HEK293 (cell line): ENCODE measurements around the gene MDM4.

Source experiments
- CTCF ChIA-PET: fragments of 350-600 bp; formaldehyde crosslinking; extraction: SDS; loops from one replicate; lab custom pipeline; 2021; ENCODE audit warnings: antibody characterized with exemption; lab: Yijun Ruan, JAX
- POLR2A ChIA-PET: fragments of 300-600 bp; formaldehyde crosslinking; extraction: SDS; loops from one replicate; lab custom pipeline; 2020; ENCODE audit warnings: antibody characterized with exemption, inconsistent platforms; lab: Yijun Ruan, JAX
- H3K27ac ChIP-seq: fragments of 200-500 bp; sonication (Bioruptor generic); 2 replicates; pipeline ENCODE4 v1.5.1; 2014; ENCODE audit warnings: low read depth, low read length, control low read depth, inconsistent platforms; ENCODE audit errors: extremely low read depth
- H3K36me3 ChIP-seq, 2 experiments: fragments of 200-500 bp in 1 of 2; sonication (Bioruptor generic) in 1 of 2; 1 replicate in 1 of 2; 2 replicates in 1 of 2; pipeline ENCODE4 v1.5.1; 2014 to 2017; ENCODE audit warnings: inconsistent platforms in 2 of 2, low read length in 2 of 2; ENCODE audit not compliant: control insufficient read depth in 2 of 2, insufficient read depth in 1 of 2
- H3K4me1 ChIP-seq: fragments of 200-500 bp; sonication (Bioruptor generic); 2 replicates; pipeline ENCODE4 v1.5.1; 2014; ENCODE audit warnings: mild to moderate bottlenecking, low read length, inconsistent platforms; ENCODE audit not compliant: control insufficient read depth, insufficient read depth
- H3K4me3 ChIP-seq: 2 replicates; pipeline ENCODE4 v1.5.1; 2011; ENCODE audit warnings: low read depth, mild to moderate bottlenecking, control low read depth, low read length, moderate library complexity
- H3K9me3 ChIP-seq: fragments of 200-500 bp; sonication (Bioruptor generic); 2 replicates; pipeline ENCODE4 v1.5.1; 2014; ENCODE audit warnings: low read depth, low read length, inconsistent platforms; ENCODE audit not compliant: control insufficient read depth, insufficient read depth
- HOXC10 ChIP-seq: sonication (generic); formaldehyde crosslinking; IDR thresholded peaks from 2 replicates; pipeline ENCODE4 v1.8.1; 2023; ENCODE audit warnings: mild to moderate bottlenecking, missing genetic modification reagents
- SP3 ChIP-seq: fragments of 450-650 bp; formaldehyde crosslinking; IDR thresholded peaks from 2 replicates; pipeline ENCODE4 v1.5.1; 2016; ENCODE audit warnings: missing biosample characterization, missing genetic modification characterization
- YY1 ChIP-seq: fragments of 450-650 bp; formaldehyde crosslinking; IDR thresholded peaks from 2 replicates; pipeline ENCODE4 v1.5.1; 2018; ENCODE audit warnings: missing biosample characterization, missing genetic modification characterization
- ZBTB17 ChIP-seq: fragments of 450-650 bp; formaldehyde crosslinking; IDR thresholded peaks from 2 replicates; pipeline ENCODE4 v1.5.1; 2016; ENCODE audit warnings: missing biosample characterization, missing genetic modification characterization
- ZBTB20 ChIP-seq: fragments of 450-650 bp; formaldehyde crosslinking; IDR thresholded peaks from 2 replicates; pipeline ENCODE4 v1.5.1; 2016; ENCODE audit warnings: missing biosample characterization, missing genetic modification characterization
- ZBTB48 ChIP-seq: fragments of 450-650 bp; formaldehyde crosslinking; IDR thresholded peaks from 2 replicates; pipeline ENCODE4 v1.5.1; 2016; ENCODE audit warnings: missing biosample characterization, missing genetic modification characterization
- ZFP3 ChIP-seq: fragments of 450-650 bp; formaldehyde crosslinking; IDR thresholded peaks from 2 replicates; pipeline ENCODE4 v1.5.1; 2016; ENCODE audit warnings: low read depth, missing biosample characterization, missing genetic modification characterization
- ZFP37 ChIP-seq: fragments of 450-650 bp; formaldehyde crosslinking; IDR thresholded peaks from 2 replicates; pipeline ENCODE4 v1.5.1; 2016; ENCODE audit warnings: missing biosample characterization, missing genetic modification characterization
- ZNF114 ChIP-seq: fragments of 450-650 bp; formaldehyde crosslinking; IDR thresholded peaks from 2 replicates; pipeline ENCODE4 v1.5.0; 2017; ENCODE audit warnings: missing biosample characterization, missing genetic modification characterization
- ZNF174 ChIP-seq: fragments of 450-650 bp; formaldehyde crosslinking; IDR thresholded peaks from 2 replicates; pipeline ENCODE4 v1.5.0; 2017; ENCODE audit warnings: missing biosample characterization, mild to moderate bottlenecking, missing genetic modification characterization
- ZNF175 ChIP-seq: fragments of 450-650 bp; formaldehyde crosslinking; IDR thresholded peaks from 2 replicates; pipeline ENCODE4 v1.5.1; 2016; ENCODE audit warnings: missing biosample characterization, missing genetic modification characterization
- ZNF18 ChIP-seq: fragments of 450-650 bp; formaldehyde crosslinking; IDR thresholded peaks from 2 replicates; pipeline ENCODE4 v1.5.1; 2016; ENCODE audit warnings: missing biosample characterization, missing genetic modification characterization
- ZNF211 ChIP-seq: fragments of 450-650 bp; formaldehyde crosslinking; IDR thresholded peaks from 2 replicates; pipeline ENCODE4 v1.5.1; 2016; ENCODE audit warnings: low read depth, missing biosample characterization, missing genetic modification characterization
- ZNF23 ChIP-seq: fragments of 450-650 bp; formaldehyde crosslinking; IDR thresholded peaks from 2 replicates; pipeline ENCODE4 v1.5.1; 2016; ENCODE audit warnings: missing biosample characterization, missing genetic modification characterization, borderline replicate concordance
- ZNF311 ChIP-seq: fragments of 450-650 bp; formaldehyde crosslinking; IDR thresholded peaks from 2 replicates; pipeline ENCODE4 v1.5.1; 2017; ENCODE audit warnings: missing biosample characterization, missing genetic modification characterization, borderline replicate concordance
- ZNF433 ChIP-seq: fragments of 450-650 bp; formaldehyde crosslinking; IDR thresholded peaks from 2 replicates; pipeline ENCODE4 v1.5.1; 2016; ENCODE audit warnings: missing biosample characterization, missing genetic modification characterization, low read depth
- ZNF513 ChIP-seq: fragments of 450-650 bp; IDR thresholded peaks from 2 replicates; pipeline ENCODE4 v1.5.1; 2018; ENCODE audit warnings: missing biosample characterization, missing genetic modification characterization
- ZNF585B ChIP-seq: fragments of 450-650 bp; formaldehyde crosslinking; IDR thresholded peaks from 2 replicates; pipeline ENCODE4 v1.5.1; 2016; ENCODE audit warnings: missing biosample characterization, missing genetic modification characterization
- TF ChIP-seq, protein P1 (sequence below): fragments of 450-650 bp; formaldehyde crosslinking; IDR thresholded peaks from 2 replicates; pipeline ENCODE4 v1.5.1; 2016; ENCODE audit warnings: missing biosample characterization, missing genetic modification characterization
- TF ChIP-seq, protein P2 (sequence below): fragments of 450-650 bp; formaldehyde crosslinking; IDR thresholded peaks from 2 replicates; pipeline ENCODE4 v1.5.1; 2017; ENCODE audit warnings: missing biosample characterization, mild to moderate bottlenecking, missing genetic modification characterization, moderate library complexity
- TF ChIP-seq, protein P3 (sequence below): fragments of 450-650 bp; formaldehyde crosslinking; IDR thresholded peaks from 2 replicates; pipeline ENCODE4 v1.5.1; 2016; ENCODE audit warnings: missing biosample characterization, missing genetic modification characterization, low read depth
- TF ChIP-seq, protein P4 (sequence below): fragments of 450-650 bp; formaldehyde crosslinking; IDR thresholded peaks from 2 replicates; pipeline ENCODE4 v1.5.1; 2017; ENCODE audit warnings: missing biosample characterization, missing genetic modification characterization
- TF ChIP-seq, protein P5 (sequence below): fragments of 450-650 bp; formaldehyde crosslinking; IDR thresholded peaks from 2 replicates; pipeline ENCODE4 v1.5.1; 2016; ENCODE audit warnings: missing biosample characterization, missing genetic modification characterization

MDM4 gene

DNA sequence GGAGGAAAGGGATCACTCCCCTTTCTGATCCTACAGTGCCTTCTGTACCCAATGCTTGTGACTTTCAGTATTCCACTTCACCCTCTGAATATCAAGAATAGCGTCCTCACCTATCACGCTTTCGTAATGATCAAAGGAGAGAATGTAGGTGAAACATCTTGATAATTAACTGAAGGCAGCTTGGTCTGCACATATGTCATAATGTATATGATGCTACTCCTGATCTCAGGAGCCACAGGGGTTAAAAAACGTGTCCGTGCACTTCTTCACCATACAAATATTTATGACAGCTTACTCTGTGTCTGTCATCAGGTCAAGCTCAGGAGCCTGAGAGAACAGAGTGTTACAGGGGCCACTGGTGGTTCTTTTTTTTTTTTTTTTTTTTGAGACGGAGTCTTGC, 20.4 kb upstream of the MDM4 start:
- Histone ChIP-seq H3K4me3 (no peak overlapping the region), H3K4me1 (peaks cover 5% of the 10 kb centered on the region), H3K36me3 (no peaks in the 10 kb centered on the region), H3K27ac (no peak overlapping the region), H3K9me3 (no peaks in the 10 kb centered on the region)
- CTCF ChIA-PET = interaction anchor here (0.8 to 19.1 kb wide), 8 partner anchors 18 to 308 kb away, joined by 3 to 314 read pairs (median 4); no protein-coding TSS in a partner anchor
- POLR2A ChIA-PET = interaction anchor here (0.6 to 3.0 kb wide), 3 partner anchors 12 to 49 kb away, joined by 3 to 20 read pairs (median 4); no protein-coding TSS in a partner anchor
- TF ChIP-seq ZFP37 (no peak), ZNF585B (no peak), ZNF114 (tag by site-specific recombination) (no peak), ZNF211 (no peak), ZNF175 (no peak), ZBTB17 (no peak), YY1 (tag by site-specific recombination) (no peak), ZNF23 (no peak), ZBTB20 (tag by site-specific recombination) (no peak)
- TF ChIP-seq, protein P1, sequence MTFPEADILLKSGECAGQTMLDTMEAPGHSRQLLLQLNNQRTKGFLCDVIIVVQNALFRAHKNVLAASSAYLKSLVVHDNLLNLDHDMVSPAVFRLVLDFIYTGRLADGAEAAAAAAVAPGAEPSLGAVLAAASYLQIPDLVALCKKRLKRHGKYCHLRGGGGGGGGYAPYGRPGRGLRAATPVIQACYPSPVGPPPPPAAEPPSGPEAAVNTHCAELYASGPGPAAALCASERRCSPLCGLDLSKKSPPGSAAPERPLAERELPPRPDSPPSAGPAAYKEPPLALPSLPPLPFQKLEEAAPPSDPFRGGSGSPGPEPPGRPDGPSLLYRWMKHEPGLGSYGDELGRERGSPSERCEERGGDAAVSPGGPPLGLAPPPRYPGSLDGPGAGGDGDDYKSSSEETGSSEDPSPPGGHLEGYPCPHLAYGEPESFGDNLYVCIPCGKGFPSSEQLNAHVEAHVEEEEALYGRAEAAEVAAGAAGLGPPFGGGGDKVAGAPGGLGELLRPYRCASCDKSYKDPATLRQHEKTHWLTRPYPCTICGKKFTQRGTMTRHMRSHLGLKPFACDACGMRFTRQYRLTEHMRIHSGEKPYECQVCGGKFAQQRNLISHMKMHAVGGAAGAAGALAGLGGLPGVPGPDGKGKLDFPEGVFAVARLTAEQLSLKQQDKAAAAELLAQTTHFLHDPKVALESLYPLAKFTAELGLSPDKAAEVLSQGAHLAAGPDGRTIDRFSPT (tag by site-specific recombination) = no peak

DNA sequence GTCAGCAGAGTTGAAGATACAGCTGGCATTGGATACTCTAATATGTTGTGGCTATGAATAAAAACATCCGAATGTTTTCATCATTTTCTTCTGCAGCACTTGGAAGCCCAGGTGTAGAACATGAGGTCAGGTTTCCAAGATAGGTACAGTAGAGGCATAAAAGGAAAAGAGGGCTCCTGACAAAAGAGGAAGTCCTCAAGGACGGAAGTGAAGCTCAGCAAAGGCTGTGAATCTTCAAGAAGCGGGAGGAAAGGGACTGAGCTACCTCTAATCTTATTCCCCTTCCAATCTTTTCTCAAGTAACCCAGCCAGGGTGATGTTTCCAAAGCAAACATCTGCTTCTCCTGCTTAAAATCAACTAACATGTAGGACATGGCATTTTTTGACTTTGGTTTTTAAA, 17.2 kb upstream of the MDM4 start:
- POLR2A ChIA-PET = no interaction called here
- Histone ChIP-seq H3K4me1 (no peaks in the 10 kb centered on the region), H3K27ac (no peak overlapping the region), H3K9me3 (no peaks in the 10 kb centered on the region), H3K4me3 (no peak overlapping the region), H3K36me3 (no peaks in the 10 kb centered on the region)
- CTCF ChIA-PET = interaction anchor here (0.9 to 19.1 kb wide), 6 partner anchors 25 to 135 kb away, joined by 3 to 314 read pairs (median 12); no protein-coding TSS in a partner anchor
- TF ChIP-seq ZNF513 (tag by site-specific recombination) (no peak), ZNF18 (no peak), SP3 (tag by site-specific recombination) (no peak), ZBTB48 (tag by site-specific recombination) (no peak), ZNF174 (tag by site-specific recombination) (no peak), ZNF433 (no peak), HOXC10 (no peak), ZNF311 (tag by site-specific recombination) (no peak), ZFP3 (no peak)
- TF ChIP-seq, protein P2, sequence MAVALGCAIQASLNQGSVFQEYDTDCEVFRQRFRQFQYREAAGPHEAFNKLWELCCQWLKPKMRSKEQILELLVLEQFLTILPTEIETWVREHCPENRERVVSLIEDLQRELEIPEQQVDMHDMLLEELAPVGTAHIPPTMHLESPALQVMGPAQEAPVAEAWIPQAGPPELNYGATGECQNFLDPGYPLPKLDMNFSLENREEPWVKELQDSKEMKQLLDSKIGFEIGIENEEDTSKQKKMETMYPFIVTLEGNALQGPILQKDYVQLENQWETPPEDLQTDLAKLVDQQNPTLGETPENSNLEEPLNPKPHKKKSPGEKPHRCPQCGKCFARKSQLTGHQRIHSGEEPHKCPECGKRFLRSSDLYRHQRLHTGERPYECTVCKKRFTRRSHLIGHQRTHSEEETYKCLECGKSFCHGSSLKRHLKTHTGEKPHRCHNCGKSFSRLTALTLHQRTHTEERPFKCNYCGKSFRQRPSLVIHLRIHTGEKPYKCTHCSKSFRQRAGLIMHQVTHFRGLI = no peak
- TF ChIP-seq, protein P3, sequence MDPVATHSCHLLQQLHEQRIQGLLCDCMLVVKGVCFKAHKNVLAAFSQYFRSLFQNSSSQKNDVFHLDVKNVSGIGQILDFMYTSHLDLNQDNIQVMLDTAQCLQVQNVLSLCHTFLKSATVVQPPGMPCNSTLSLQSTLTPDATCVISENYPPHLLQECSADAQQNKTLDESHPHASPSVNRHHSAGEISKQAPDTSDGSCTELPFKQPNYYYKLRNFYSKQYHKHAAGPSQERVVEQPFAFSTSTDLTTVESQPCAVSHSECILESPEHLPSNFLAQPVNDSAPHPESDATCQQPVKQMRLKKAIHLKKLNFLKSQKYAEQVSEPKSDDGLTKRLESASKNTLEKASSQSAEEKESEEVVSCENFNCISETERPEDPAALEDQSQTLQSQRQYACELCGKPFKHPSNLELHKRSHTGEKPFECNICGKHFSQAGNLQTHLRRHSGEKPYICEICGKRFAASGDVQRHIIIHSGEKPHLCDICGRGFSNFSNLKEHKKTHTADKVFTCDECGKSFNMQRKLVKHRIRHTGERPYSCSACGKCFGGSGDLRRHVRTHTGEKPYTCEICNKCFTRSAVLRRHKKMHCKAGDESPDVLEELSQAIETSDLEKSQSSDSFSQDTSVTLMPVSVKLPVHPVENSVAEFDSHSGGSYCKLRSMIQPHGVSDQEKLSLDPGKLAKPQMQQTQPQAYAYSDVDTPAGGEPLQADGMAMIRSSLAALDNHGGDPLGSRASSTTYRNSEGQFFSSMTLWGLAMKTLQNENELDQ = no peak
- TF ChIP-seq, protein P4, sequence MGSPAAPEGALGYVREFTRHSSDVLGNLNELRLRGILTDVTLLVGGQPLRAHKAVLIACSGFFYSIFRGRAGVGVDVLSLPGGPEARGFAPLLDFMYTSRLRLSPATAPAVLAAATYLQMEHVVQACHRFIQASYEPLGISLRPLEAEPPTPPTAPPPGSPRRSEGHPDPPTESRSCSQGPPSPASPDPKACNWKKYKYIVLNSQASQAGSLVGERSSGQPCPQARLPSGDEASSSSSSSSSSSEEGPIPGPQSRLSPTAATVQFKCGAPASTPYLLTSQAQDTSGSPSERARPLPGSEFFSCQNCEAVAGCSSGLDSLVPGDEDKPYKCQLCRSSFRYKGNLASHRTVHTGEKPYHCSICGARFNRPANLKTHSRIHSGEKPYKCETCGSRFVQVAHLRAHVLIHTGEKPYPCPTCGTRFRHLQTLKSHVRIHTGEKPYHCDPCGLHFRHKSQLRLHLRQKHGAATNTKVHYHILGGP (tag by site-specific recombination) = no peak
- TF ChIP-seq, protein P5, sequence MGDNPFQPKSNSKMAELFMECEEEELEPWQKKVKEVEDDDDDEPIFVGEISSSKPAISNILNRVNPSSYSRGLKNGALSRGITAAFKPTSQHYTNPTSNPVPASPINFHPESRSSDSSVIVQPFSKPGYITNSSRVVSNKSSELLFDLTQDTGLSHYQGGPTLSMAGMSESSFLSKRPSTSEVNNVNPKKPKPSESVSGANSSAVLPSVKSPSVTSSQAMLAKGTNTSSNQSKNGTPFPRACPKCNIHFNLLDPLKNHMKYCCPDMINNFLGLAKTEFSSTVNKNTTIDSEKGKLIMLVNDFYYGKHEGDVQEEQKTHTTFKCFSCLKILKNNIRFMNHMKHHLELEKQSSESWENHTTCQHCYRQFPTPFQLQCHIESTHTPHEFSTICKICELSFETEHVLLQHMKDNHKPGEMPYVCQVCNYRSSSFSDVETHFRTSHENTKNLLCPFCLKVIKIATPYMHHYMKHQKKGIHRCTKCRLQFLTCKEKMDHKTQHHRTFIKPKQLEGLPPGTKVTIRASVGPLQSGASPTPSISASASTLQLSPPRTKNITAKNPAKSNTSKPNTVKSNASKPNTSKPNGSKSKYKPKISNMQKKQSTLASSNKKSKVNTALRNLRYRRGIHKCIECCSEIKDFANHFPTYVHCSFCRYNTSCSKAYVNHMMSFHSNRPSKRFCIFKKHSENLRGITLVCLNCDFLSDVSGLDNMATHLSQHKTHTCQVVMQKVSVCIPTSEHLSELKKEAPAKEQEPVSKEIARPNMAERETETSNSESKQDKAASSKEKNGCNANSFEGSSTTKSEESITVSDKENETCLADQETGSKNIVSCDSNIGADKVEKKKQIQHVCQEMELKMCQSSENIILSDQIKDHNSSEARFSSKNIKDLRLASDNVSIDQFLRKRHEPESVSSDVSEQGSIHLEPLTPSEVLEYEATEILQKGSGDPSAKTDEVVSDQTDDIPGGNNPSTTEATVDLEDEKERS = no peak
